Right renal pelvis (tissue), 4 donors: ENCODE results near the gene LIPA. TPM values are rescaled to one million over a fixed set of nuclear protein-coding genes. Genes with fewer than 3 reads are reported as not detected.
"Not testable (repeated sequence)": the region's sequence is repeated elsewhere in the genome, so short reads cannot be mapped to it uniquely, and the experiment has no call there.

Experiments used
- DNase-seq, 4 donors: peaks; one replicate each; pipeline ENCODE4 v3.0.0-alpha.2; 2013; ENCODE audit warnings: low read depth in 4 of 4, low spot score in 3 of 4, missing footprints in 1 of 4
- polyA plus RNA-seq, 4 donors: library from polyadenylated mRNA; unstranded; fragments of 120-200 nt; gene quantifications; one replicate each; pipeline ENCODE4 v1.2.1, GENCODE V29; 2013; ENCODE audit not compliant: insufficient read length in 4 of 4

LIPA gene
- polyA plus RNA-seq, 4 donors = 49.2 to 63.5 (median 57.0) TPM

GRCh38 chr10:89213191-89213808 is 38.3 kb downstream of the LIPA start:
- DNase-seq = peak in 1 of 4 donors; percentile 31

- no peak for DNase-seq
Observed at GRCh38 chr10:89210794-89211425, 40.7 kb downstream of the LIPA start.

DNA sequence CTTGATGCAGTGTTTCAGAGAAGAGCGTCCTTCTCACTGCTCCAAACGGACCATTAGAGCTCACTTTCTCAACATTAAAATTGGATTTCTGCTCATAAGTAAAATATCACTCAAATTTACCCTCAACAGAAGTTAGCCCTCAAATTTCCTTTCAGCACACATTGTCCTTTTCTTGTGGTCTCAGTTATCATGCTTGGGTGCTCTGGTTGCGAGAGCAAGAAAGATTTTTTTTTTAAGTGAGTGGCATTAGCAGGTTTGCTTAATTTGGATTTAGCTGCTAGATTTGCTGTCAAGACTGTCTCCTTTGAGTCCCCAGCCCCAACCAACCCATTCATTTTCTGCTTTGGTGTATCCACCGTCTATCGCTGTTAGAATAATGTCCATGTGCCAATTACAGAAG is 41.9 kb downstream of the LIPA start:
- DNase-seq = no peak

DNA sequence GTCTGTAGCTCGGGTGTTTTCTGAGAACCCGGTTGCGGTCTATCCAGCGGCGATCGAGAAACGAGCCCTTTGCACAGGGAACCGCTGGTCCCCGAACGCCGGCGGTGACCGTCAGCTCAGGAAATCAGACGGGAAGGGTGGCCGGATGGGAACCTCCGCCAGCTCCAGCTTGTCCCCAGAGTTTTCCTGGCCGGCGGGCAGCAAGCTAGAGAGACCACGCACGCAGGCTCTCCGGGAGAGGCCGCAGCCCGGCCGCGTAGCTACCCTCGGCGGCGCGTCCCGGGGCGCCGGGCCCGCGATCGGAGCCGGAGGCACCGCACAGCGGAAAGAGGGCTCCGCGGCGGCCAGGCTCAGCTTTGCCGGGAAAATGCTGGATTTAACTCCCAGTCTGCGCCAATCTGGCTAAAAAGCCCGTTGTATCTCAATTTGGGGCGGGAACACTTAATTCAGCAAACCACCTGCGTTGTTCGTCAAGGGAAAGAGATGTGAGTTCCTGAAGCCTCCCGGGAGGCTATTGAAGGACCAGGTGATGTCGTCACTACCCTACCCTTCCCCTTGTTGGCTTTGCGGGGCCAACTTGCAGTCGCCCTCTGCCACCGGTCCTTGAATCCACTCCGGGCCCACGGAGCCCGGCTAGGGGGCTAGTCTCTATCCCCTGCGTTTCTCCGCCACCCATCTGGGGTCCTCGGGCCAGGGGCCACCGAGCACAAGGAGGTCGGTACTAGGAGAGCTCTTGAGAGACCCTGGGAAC is 43.6 kb downstream of the LIPA start:
- DNase-seq = peak in 1 of 4 donors; percentile 21

DNA sequence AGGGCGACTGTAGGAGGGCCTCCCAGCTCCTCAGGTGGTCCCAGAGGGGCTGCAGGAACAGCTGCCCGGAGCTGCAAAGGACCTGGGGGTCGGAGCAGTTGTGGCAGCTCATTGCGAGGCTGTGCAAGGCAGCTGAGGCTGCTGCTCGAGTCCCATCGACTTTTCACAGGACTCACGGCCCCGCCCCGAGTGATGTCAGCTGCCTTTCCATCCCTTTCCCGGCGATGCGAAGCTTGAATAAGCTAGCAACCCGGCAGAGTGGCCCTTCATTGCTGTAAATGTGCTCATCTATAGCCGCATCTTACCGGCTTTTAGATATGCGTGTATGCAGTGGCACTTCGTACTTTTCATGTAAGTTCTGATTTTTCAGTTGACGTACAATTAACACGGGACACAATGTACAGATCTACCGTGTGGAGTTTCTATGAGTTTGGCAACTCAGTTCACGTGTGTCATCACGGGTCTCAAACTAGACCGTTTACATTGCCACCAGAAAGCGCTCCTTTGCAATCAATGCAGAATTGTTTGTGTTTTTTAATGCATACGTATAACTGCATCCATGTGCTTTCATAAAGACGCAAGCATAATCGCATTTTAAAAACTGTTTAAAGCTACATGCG is 44.3 kb downstream of the LIPA start, which contains the start of gene CH25H:
CH25H (minus strand) TSS at position 137 of the 620 bp plus-strand sequence; CDS start at position 112, 25 bp downstream.
- DNase-seq = peak in 1 of 4 donors; percentile 57

DNA sequence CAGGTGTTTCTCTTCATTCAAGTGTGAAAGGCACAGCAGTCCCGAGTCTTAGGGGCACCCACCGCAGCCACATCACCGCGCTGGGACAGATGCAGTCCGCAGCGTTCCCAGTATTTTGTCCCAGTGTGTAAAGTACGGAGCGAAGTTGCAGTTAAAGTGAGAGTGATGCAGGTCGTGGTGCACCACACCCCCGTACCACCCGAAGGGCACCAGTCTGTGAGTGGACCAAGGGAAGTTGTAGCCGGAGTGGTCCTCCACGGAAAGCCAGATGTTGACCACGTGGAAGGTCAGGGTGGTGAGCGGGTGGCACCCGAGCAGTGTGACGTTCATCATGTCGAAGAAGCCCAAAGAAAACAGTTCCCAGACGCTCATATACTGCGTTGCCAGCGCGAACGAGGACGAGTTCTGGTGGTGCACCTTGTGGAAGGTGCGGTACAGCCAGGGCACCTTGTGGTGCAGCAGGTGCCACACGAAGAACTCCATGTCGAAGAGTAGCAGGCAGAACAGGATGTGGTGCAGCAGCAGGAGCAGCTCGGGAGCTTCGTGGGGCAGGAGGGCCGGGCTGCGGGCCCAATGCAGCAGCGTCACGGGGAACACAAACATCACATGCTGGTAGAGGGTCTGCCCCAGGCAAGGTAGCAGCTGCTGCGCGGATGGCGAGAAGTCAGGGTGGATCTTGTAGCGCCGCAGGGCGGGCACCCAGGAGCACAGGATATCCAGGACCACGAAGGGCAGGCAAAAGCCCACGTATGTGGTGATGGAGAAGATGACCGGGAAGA is 45.0 kb downstream of the LIPA start:
- DNase-seq = peak in 1 of 4 donors; percentile 13

DNA sequence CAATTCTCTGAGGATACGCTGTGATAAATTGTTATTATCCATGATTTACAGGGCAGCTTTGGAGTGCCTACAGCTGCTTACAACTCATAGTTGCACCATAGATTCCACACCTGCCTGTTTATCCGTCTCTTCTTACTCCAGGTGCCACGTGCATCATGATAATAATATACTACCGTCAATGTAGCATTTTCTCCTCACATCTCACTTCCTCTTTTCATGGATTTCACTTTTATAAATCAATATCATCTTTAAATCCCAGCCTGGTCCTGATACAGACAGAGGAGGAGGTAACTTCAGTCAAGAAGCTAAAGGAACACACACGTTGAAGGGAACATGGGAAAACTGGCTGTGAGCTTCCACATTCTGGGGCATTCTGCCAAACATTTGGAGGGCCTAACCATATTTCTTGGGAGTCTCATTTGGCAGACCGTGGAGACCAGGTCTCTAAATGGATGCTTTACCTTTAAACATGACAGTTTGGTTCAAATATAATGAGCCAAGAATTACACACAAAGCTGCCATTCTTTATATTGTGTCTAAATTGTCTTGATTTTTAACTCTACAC is 46.9 kb downstream of the LIPA start:
- DNase-seq = no peak

DNA sequence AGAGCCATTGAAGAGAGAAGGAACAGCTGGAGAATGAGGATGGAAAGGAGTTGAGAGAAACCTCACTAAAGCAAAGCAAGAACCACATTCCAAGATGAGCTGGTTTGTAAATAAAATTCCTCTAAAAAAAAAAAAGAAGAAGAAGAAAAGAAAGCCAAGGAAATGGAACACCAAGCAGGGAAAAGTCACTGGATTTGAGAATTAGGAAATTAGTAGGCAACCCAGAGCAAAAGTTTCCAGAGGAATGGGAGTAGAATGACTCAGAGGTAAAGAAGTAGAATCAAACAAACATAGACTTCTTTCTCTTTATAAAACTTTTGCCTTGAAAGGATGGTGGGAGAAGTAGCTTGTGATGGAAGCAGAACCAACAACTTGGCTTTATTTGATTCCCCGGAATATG is 48.3 kb downstream of the LIPA start:
- DNase-seq = no peak

GRCh38 chr10:89202033-89202425 is 49.5 kb downstream of the LIPA start:
- no peak for DNase-seq

DNA sequence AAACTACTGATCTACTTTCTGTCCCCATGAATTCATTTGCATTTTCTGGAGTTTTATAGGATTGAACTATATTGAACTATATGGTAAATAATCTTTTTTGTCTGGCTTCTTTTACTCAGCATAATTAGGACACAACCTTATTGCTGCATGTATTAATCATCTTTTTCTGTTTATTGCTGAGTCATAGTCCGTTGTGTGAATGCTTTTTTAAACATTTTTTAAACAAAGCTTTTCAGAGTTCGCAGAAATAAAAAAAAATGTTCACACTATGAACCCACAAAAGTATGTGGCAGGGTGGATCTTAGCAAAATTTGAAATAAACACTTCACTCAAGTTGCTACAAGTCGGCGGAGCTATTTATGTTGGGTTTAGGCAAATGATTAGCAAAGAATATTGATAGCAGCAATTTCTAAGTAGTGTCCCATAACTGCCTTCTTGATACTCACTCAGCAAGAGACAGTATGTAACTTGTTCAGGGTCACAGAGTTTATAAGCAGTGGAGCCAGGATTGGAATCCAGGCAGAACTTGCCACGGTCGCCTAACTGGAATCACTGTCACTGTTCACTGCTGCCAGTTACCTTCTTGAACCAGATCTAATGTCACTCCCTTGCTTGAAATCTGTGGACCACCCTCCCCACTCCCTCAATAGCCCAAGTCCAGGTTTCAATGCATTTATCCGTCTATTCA is 50.1 kb downstream of the LIPA start:
- DNase-seq = no peak

DNA sequence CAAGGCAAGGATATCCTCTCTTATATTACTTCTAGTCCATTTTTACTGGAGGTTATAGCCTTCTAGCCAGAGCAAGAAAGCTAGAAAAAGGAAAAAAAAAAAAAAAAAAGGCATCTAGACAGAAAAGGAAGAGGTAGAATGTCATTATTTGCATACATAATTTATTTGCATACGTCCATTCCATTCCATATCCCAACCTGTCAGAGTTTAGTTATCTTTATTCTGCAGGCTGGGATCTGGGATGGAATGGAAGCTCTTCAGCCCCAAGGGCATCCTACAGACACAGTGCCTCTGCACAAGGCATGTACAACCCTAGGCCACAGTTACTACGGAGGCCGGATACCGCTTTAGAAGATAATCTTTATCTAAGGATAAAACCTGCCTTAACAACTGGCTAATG is 54.1 kb downstream of the LIPA start:
- DNase-seq = no peak

- DNase-seq = not testable (repeated sequence)
Observed at GRCh38 chr10:89191301-89191700, 60.3 kb downstream of the LIPA start.

GRCh38 chr10:89189211-89189734 is 62.3 kb downstream of the LIPA start:
- DNase-seq = no peak

- DNase-seq = no peak
Observed at GRCh38 chr10:89185658-89186057, 65.9 kb downstream of the LIPA start.

DNA sequence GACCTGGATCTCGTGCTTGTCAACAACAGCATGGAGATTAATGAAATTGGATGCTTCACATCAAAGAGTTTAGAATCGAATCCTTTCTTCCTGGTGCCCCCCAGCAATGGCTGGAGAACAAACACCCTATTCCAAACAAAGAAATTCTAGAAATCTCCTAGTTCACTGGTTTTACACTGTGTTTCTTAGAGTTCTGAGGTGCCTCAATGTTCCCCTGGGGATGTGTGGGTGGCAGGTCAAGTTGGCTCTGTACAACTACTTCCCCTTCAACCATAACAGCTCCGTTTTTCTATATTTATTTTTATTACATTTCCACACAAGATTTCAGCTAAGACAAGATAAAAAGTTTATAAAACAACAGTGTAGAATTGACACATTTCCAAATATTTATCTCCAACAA is 66.9 kb downstream of the LIPA start:
- DNase-seq = no peak

DNA sequence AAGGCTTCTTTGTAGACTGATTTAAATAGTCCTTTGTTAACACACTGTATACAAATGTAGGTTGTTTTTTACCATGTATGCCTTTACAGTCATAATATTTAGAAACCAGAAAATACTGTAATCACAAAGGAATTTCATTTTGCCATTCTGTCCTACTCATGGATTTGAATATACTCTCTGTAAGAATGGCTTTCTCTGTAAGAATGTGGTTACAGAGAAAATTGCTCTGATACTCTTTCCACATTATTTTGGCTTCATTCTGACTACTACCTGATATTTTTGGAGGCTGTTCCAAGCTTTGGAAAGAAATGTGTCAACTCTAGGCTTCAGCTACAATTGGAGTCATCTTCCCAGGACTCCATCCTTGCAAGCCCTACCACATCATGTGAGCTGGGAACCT is 68.0 kb downstream of the LIPA start:
- DNase-seq = no peak

- DNase-seq = no peak
Observed at GRCh38 chr10:89182894-89183293, 68.7 kb downstream of the LIPA start.

- DNase-seq = no peak
Observed at GRCh38 chr10:89175816-89176215, 75.8 kb downstream of the LIPA start.

DNA sequence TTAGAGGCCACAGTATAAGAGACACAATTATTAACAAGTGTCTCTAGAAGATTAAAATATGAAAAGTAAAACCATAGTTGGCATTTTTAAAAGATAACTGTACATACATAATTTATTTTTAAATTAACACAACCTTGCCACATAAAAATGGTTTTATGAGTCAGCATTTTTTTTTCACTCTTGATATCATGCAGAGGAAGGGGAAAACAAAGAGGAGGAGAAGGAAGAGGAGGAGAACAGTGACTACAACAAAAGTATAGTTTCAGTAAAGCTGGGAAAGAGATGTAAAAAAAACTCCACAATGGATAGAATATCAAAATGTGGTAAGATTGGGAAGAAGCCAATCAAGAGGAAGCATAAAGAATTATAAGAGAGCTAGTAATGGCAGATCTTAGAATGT is 78.5 kb downstream of the LIPA start:
- DNase-seq = no peak
